Measurements from ENCODE around the gene PROX1. TPM values are rescaled to one million over a fixed set of nuclear protein-coding genes. Genes with fewer than 3 reads are reported as not detected.

Gene PROX1
- total RNA-seq, 1 experiment from 2014 or later, result 0.40 TPM

DNA sequence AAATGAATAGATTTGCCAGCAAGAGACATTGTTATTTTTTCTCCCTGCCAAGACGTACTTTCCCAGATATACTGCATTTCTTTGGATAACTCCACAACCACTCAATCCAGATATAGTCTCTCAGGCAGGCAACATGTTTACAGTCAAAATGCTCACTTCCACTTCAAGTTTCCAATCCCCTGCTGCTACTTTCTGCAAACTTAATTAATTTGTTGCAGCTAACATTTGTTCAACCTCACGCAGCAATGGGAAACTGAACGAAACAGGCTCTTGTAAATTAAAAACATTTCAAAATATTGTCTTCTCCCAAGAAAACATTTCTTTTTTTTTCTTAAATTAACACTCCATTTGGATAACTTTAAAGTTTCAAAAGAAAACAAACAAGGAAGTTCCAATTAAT lies 45.7 kb upstream of the PROX1 start:
- intact Hi-C loops (cut with micrococcal nuclease; ENCODE audit: unreplicated experiment), result no loop called here
- Mint-ChIP-seq H3K4me1 (ENCODE audit: low read depth, unreplicated experiment) (no peaks in the 10 kb centered on the region), H3K27ac (ENCODE audit: unreplicated experiment) (no peak overlapping the region), H3K36me3 (ENCODE audit: insufficient read depth, unreplicated experiment) (no peaks in the 10 kb centered on the region), H3K27me3 (ENCODE audit: unreplicated experiment) (peaks cover 69% of the 10 kb centered on the region), H3K9me3 (ENCODE audit: low read depth, unreplicated experiment) (no peaks in the 10 kb centered on the region), H3K4me3 (ENCODE audit: low read depth, unreplicated experiment) (no peak overlapping the region)
- no TSS peak for BruUV-seq (replicated peaks)
- TF ChIP-seq, protein P1, sequence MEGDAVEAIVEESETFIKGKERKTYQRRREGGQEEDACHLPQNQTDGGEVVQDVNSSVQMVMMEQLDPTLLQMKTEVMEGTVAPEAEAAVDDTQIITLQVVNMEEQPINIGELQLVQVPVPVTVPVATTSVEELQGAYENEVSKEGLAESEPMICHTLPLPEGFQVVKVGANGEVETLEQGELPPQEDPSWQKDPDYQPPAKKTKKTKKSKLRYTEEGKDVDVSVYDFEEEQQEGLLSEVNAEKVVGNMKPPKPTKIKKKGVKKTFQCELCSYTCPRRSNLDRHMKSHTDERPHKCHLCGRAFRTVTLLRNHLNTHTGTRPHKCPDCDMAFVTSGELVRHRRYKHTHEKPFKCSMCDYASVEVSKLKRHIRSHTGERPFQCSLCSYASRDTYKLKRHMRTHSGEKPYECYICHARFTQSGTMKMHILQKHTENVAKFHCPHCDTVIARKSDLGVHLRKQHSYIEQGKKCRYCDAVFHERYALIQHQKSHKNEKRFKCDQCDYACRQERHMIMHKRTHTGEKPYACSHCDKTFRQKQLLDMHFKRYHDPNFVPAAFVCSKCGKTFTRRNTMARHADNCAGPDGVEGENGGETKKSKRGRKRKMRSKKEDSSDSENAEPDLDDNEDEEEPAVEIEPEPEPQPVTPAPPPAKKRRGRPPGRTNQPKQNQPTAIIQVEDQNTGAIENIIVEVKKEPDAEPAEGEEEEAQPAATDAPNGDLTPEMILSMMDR (IDR thresholded peaks at IDR 0.05; ENCODE audit: unreplicated experiment), result no peak
- CTCF ChIA-PET, result interaction anchor here (0.7 kb wide), 1 partner anchor 641 kb away, joined by 3 read pairs; no protein-coding TSS in a partner anchor
- no peak for DNase-seq

DNA sequence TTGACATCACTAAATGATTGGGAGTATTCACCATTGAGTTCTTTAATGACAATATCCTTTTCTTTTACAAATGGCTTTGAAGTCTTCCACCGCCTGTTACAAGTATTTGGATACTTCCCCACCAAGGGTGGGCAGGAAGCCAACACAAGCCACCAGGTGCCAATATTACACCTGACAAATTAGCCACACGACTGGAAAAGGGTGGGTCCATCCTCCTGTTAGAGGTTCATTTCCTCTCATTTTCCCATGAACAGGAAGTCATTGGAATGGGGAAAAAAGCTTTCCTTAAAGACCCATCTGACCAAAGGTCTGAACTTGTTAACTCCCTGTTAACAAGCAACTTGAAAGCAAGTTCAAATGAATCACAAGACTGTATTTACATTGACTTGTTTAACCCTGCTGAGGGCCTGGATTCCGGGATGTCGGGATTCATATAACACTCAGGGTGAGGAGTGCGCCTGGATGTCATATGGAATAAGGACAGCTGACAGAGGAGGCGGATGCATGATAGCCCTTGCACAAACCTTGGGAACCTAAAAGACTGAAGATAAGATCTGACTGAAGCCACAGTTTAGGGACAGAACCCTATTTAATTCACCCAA lies 40.5 kb upstream of the PROX1 start:
- intact Hi-C loops (cut with micrococcal nuclease; ENCODE audit: unreplicated experiment), result no loop called here
- H3K36me3 Mint-ChIP-seq (ENCODE audit: insufficient read depth, unreplicated experiment), result no peaks in the 10 kb centered on the region
- peaks cover 77% of the 10 kb centered on the region for H3K27me3 Mint-ChIP-seq (ENCODE audit: unreplicated experiment)
- DNase-seq, result no peak
- TF ChIP-seq, protein P1 (IDR thresholded peaks at IDR 0.05; ENCODE audit: unreplicated experiment), result no peak
- CTCF ChIA-PET, result no interaction called here
- no peak overlapping the region for H3K4me3 Mint-ChIP-seq (ENCODE audit: low read depth, unreplicated experiment)
- H3K4me1 Mint-ChIP-seq (ENCODE audit: low read depth, unreplicated experiment), result no peaks in the 10 kb centered on the region
- BruUV-seq (replicated peaks), result no TSS peak
- H3K27ac Mint-ChIP-seq (ENCODE audit: unreplicated experiment), result no peak overlapping the region
- no peaks in the 10 kb centered on the region for H3K9me3 Mint-ChIP-seq (ENCODE audit: low read depth, unreplicated experiment)

DNA sequence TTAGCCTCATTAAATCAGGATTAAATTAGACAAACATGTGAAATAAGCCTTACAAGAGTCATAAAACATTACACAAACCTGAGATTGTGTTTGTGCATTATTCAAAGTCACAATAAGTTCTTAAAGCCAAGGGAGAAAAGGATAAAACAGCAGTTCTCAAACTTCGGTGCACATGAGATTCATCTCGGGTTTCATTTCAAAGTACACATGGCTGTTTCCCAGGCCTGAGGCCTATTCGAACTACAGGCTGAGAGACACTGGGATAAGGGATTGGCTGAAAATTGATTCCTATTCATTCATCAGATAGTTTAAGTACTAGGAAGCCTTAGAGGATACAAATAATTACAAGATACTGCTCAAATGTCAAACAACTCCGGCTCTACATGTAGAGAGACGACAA lies 35.9 kb upstream of the PROX1 start:
- no TSS peak for BruUV-seq (replicated peaks)
- Mint-ChIP-seq H3K4me1 (ENCODE audit: low read depth, unreplicated experiment) (no peaks in the 10 kb centered on the region), H3K9me3 (ENCODE audit: low read depth, unreplicated experiment) (no peaks in the 10 kb centered on the region), H3K27ac (ENCODE audit: unreplicated experiment) (no peak overlapping the region), H3K4me3 (ENCODE audit: low read depth, unreplicated experiment) (no peak overlapping the region), H3K36me3 (ENCODE audit: insufficient read depth, unreplicated experiment) (no peaks in the 10 kb centered on the region), H3K27me3 (ENCODE audit: unreplicated experiment) (peaks cover 57% of the 10 kb centered on the region)
- DNase-seq, result no peak
- CTCF ChIA-PET, result no interaction called here
- intact Hi-C loops (cut with micrococcal nuclease; ENCODE audit: unreplicated experiment), result loop anchor here (5.0 kb wide), 1 partner anchor 50 kb away; no protein-coding TSS in a partner anchor
- TF ChIP-seq, protein P1 (IDR thresholded peaks at IDR 0.05; ENCODE audit: unreplicated experiment), result no peak

DNA sequence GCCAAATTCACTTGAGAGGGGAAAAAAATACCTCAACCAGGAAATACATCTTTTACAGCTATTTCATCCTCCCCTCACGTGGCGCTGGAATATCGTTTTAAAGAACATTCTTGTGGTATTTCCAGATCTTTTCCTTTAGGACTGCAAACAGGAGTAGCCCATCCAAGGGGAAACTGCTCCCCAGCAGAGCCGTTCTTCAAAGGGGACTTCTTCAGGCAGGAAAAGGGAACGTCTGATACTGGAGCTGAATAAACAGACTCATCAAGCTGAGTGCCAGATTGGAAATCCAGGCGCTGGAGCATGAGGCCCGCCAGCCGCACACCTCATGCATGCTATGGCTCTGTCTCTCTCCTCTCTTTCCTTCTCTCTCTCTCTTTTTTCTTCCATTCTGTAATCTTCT lies 34.0 kb upstream of the PROX1 start:
- intact Hi-C loops (cut with micrococcal nuclease; ENCODE audit: unreplicated experiment), result loop anchor here (5.0 kb wide), 1 partner anchor 52 kb away; no protein-coding TSS in a partner anchor
- Mint-ChIP-seq H3K4me3 (ENCODE audit: low read depth, unreplicated experiment) (no peak overlapping the region), H3K27ac (ENCODE audit: unreplicated experiment) (no peak overlapping the region), H3K4me1 (ENCODE audit: low read depth, unreplicated experiment) (no peaks in the 10 kb centered on the region), H3K36me3 (ENCODE audit: insufficient read depth, unreplicated experiment) (no peaks in the 10 kb centered on the region), H3K27me3 (ENCODE audit: unreplicated experiment) (peaks cover 52% of the 10 kb centered on the region), H3K9me3 (ENCODE audit: low read depth, unreplicated experiment) (no peaks in the 10 kb centered on the region)
- BruUV-seq (replicated peaks), result no TSS peak
- CTCF ChIA-PET, result no interaction called here
- TF ChIP-seq, protein P1 (IDR thresholded peaks at IDR 0.05; ENCODE audit: unreplicated experiment), result no peak
- DNase-seq, result no peak
